HepG2 (cell line): ENCODE measurements around the gene LMNA. TPM values are rescaled to one million over a fixed set of nuclear protein-coding genes. Genes with fewer than 3 reads are reported as not detected.
A peak's percentile ranks its signal among the peaks of the same experiment; 100 is the strongest.

ENCODE experiments used
- AKAP8 ChIP-seq: sonication (generic); formaldehyde crosslinking; IDR thresholded peaks from 2 replicates; pipeline ENCODE4 v1.5.1; 2020; ENCODE audit warnings: mild to moderate bottlenecking, missing genetic modification reagents
- CEBPG ChIP-seq: IDR thresholded peaks from 2 replicates; pipeline ENCODE4 v1.6.1; 2016
- EEA1 ChIP-seq: sonication (generic); formaldehyde crosslinking; IDR thresholded peaks from 2 replicates; pipeline ENCODE4 v1.5.1; 2020; ENCODE audit warnings: mild to moderate bottlenecking, missing genetic modification reagents, borderline replicate concordance
- HOXA9 ChIP-seq: sonication (generic); formaldehyde crosslinking; IDR thresholded peaks from 2 replicates; pipeline ENCODE4 v1.8.1; 2022; ENCODE audit warnings: missing genetic modification reagents, mild to moderate bottlenecking, moderate library complexity, borderline replicate concordance
- MLLT10 ChIP-seq: sonication (generic); formaldehyde crosslinking; IDR thresholded peaks from 2 replicates; pipeline ENCODE4 v1.4.0; 2020; ENCODE audit warnings: missing genetic modification reagents
- RNF2 ChIP-seq: fragments of 450-650 bp; conservative IDR thresholded peaks from 2 replicates; pipeline ENCODE4 v1.6.1; 2016; ENCODE audit warnings: low read depth
- U2AF1 ChIP-seq: fragments of 200-400 bp; formaldehyde crosslinking; optimal IDR thresholded peaks from 2 replicates; pipeline ENCODE3; 2017; ENCODE audit warnings: mild to moderate bottlenecking, low read depth, low read length
- ZNF251 ChIP-seq: sonication (generic); formaldehyde crosslinking; IDR thresholded peaks from 2 replicates; pipeline ENCODE4 v1.9.0; 2021; ENCODE audit warnings: mild to moderate bottlenecking, missing genetic modification reagents
- ZNF781 ChIP-seq: sonication (generic); formaldehyde crosslinking; IDR thresholded peaks from 2 replicates; pipeline ENCODE4 v1.5.1; 2020; ENCODE audit warnings: borderline replicate concordance, mild to moderate bottlenecking, missing genetic modification reagents; ENCODE audit errors: not compliant biosample characterization
- polyA plus RNA-seq, 8 experiments: library from polyadenylated mRNA; depleted of rRNA in 3 of 8; stranded (reverse) in 7 of 8; unstranded in 1 of 8; fragments of >200 nt; fragmentation: Illumina TruSeq in 4 of 8; extraction: Trizol in 4 of 8; gene quantifications; 2 replicates each; pipeline versions ENCODE4 v1.2.1 to v1.2.3, GENCODE V29; 2011 to 2016; ENCODE audit warnings: low read depth in 4 of 8, missing spikeins in 1 of 8, mixed read lengths in 1 of 8; ENCODE audit not compliant: insufficient read depth in 1 of 8
- total RNA-seq, 5 experiments: library from RNA; depleted of rRNA; stranded (reverse); fragments of >200 nt; fragmentation: Illumina TruSeq; extraction: Trizol; gene quantifications; 2 replicates each; pipeline ENCODE4 v1.2.3, GENCODE V29; 2016; ENCODE audit warnings: low read depth in 1 of 5
- TF ChIP-seq, protein P1 (sequence below): sonication (generic); formaldehyde crosslinking; IDR thresholded peaks from 2 replicates; pipeline ENCODE4 v1.9.0; 2021; ENCODE audit warnings: mild to moderate bottlenecking, missing genetic modification reagents
- TF ChIP-seq, protein P2 (sequence below): sonication (generic); formaldehyde crosslinking; IDR thresholded peaks from 2 replicates; pipeline ENCODE4 v1.5.0; 2020; ENCODE audit warnings: missing genetic modification reagents
- TF ChIP-seq, protein P3 (sequence below): IDR thresholded peaks from 2 replicates; pipeline ENCODE4 v1.6.1; 2018; ENCODE audit warnings: missing genetic modification reagents, mild to moderate bottlenecking, missing compliant biosample characterization
- TF ChIP-seq, protein P4 (sequence below): sonication (generic); formaldehyde crosslinking; IDR thresholded peaks from 2 replicates; pipeline ENCODE4 v1.9.0; 2022; ENCODE audit warnings: low read depth, missing genetic modification reagents
- TF ChIP-seq, protein P5 (sequence below): IDR thresholded peaks from 2 replicates; pipeline ENCODE4 v1.6.1; 2016; ENCODE audit warnings: missing compliant biosample characterization, missing genetic modification reagents, borderline replicate concordance
- TF ChIP-seq, protein P6 (sequence below): sonication (generic); formaldehyde crosslinking; IDR thresholded peaks from 2 replicates; pipeline ENCODE4 v1.5.0; 2020; ENCODE audit warnings: missing genetic modification reagents

The LMNA gene
- total and polyA plus RNA-seq, 2 of the 13 experiments (the other 11 are each of a cell fraction or from before 2014, with no cell fraction given): 107 to 225 TPM

DNA sequence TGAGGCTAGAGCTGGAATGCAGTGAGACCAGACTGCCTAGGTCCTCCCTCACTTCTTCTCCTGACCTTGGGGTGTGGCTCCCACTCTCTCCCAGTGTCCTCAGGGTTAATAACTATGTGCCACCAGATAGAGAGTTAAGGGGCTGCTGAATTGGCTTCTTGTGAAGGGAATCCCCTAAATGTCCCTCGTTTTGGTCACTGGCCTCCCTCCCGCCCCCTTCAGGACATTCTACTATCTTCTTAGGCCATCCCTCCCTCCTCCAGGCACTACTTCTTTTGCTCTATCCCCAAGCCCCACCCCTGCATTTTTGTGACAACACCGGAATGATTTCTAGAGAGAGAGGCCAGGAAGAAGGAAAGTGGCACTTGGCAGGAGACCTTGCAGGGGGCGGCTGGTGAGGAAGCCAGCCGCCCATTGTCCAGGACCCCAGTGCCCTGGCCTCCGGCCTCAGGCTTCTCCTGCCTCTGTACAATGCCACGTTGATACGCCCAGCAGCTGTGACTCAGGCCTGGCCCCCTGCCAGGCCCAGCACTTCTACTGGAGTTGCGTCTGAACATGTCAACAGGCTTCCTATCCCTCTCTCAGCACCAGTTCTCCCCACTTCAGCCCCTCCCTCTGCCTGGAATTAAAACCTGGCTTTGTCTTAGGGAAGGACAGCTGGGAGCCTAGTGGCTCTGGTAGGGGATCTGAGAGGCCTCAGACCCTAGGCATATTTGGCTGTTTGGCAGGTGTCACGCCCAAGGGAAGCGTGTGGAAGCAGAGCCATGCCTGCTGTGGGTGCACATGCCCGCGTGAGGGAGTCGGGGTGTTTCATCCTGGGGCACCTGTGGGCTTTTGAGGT is 9.1 kb downstream of the LMNA start (continued):
- TF ChIP-seq, protein P1, sequence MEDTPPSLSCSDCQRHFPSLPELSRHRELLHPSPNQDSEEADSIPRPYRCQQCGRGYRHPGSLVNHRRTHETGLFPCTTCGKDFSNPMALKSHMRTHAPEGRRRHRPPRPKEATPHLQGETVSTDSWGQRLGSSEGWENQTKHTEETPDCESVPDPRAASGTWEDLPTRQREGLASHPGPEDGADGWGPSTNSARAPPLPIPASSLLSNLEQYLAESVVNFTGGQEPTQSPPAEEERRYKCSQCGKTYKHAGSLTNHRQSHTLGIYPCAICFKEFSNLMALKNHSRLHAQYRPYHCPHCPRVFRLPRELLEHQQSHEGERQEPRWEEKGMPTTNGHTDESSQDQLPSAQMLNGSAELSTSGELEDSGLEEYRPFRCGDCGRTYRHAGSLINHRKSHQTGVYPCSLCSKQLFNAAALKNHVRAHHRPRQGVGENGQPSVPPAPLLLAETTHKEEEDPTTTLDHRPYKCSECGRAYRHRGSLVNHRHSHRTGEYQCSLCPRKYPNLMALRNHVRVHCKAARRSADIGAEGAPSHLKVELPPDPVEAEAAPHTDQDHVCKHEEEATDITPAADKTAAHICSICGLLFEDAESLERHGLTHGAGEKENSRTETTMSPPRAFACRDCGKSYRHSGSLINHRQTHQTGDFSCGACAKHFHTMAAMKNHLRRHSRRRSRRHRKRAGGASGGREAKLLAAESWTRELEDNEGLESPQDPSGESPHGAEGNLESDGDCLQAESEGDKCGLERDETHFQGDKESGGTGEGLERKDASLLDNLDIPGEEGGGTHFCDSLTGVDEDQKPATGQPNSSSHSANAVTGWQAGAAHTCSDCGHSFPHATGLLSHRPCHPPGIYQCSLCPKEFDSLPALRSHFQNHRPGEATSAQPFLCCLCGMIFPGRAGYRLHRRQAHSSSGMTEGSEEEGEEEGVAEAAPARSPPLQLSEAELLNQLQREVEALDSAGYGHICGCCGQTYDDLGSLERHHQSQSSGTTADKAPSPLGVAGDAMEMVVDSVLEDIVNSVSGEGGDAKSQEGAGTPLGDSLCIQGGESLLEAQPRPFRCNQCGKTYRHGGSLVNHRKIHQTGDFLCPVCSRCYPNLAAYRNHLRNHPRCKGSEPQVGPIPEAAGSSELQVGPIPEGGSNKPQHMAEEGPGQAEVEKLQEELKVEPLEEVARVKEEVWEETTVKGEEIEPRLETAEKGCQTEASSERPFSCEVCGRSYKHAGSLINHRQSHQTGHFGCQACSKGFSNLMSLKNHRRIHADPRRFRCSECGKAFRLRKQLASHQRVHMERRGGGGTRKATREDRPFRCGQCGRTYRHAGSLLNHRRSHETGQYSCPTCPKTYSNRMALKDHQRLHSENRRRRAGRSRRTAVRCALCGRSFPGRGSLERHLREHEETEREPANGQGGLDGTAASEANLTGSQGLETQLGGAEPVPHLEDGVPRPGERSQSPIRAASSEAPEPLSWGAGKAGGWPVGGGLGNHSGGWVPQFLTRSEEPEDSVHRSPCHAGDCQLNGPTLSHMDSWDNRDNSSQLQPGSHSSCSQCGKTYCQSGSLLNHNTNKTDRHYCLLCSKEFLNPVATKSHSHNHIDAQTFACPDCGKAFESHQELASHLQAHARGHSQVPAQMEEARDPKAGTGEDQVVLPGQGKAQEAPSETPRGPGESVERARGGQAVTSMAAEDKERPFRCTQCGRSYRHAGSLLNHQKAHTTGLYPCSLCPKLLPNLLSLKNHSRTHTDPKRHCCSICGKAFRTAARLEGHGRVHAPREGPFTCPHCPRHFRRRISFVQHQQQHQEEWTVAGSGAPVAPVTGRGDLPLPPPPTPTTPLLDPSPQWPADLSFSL (CRISPR knock-in tag): no peak
- TF ChIP-seq AKAP8 (CRISPR knock-in tag) (no peak), MLLT10 (no peak), U2AF1 (no peak), CEBPG (CRISPR knock-in tag) (peak; percentile 43; the same call in 1 of the 2 replicates), HOXA9 (CRISPR knock-in tag) (no peak), RNF2 (no peak), ZNF251 (CRISPR knock-in tag) (no peak), EEA1 (CRISPR knock-in tag) (no peak), ZNF781 (CRISPR knock-in tag) (peak; percentile 19)
- TF ChIP-seq, protein P2, sequence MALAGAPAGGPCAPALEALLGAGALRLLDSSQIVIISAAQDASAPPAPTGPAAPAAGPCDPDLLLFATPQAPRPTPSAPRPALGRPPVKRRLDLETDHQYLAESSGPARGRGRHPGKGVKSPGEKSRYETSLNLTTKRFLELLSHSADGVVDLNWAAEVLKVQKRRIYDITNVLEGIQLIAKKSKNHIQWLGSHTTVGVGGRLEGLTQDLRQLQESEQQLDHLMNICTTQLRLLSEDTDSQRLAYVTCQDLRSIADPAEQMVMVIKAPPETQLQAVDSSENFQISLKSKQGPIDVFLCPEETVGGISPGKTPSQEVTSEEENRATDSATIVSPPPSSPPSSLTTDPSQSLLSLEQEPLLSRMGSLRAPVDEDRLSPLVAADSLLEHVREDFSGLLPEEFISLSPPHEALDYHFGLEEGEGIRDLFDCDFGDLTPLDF (CRISPR knock-in tag): no peak
- TF ChIP-seq, protein P3, sequence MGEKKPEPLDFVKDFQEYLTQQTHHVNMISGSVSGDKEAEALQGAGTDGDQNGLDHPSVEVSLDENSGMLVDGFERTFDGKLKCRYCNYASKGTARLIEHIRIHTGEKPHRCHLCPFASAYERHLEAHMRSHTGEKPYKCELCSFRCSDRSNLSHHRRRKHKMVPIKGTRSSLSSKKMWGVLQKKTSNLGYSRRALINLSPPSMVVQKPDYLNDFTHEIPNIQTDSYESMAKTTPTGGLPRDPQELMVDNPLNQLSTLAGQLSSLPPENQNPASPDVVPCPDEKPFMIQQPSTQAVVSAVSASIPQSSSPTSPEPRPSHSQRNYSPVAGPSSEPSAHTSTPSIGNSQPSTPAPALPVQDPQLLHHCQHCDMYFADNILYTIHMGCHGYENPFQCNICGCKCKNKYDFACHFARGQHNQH: 0 out of 2 replicates have a peak, but pooled peaks have one; percentile 53
- TF ChIP-seq, protein P4, sequence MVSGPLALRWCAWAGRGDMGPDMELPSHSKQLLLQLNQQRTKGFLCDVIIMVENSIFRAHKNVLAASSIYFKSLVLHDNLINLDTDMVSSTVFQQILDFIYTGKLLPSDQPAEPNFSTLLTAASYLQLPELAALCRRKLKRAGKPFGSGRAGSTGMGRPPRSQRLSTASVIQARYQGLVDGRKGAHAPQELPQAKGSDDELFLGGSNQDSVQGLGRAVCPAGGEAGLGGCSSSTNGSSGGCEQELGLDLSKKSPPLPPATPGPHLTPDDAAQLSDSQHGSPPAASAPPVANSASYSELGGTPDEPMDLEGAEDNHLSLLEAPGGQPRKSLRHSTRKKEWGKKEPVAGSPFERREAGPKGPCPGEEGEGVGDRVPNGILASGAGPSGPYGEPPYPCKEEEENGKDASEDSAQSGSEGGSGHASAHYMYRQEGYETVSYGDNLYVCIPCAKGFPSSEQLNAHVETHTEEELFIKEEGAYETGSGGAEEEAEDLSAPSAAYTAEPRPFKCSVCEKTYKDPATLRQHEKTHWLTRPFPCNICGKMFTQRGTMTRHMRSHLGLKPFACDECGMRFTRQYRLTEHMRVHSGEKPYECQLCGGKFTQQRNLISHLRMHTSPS (CRISPR knock-in tag): peak; percentile 70
- TF ChIP-seq, protein P5, sequence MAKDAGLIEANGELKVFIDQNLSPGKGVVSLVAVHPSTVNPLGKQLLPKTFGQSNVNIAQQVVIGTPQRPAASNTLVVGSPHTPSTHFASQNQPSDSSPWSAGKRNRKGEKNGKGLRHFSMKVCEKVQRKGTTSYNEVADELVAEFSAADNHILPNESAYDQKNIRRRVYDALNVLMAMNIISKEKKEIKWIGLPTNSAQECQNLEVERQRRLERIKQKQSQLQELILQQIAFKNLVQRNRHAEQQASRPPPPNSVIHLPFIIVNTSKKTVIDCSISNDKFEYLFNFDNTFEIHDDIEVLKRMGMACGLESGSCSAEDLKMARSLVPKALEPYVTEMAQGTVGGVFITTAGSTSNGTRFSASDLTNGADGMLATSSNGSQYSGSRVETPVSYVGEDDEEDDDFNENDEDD (CRISPR knock-in tag): no peak
- TF ChIP-seq, protein P6, sequence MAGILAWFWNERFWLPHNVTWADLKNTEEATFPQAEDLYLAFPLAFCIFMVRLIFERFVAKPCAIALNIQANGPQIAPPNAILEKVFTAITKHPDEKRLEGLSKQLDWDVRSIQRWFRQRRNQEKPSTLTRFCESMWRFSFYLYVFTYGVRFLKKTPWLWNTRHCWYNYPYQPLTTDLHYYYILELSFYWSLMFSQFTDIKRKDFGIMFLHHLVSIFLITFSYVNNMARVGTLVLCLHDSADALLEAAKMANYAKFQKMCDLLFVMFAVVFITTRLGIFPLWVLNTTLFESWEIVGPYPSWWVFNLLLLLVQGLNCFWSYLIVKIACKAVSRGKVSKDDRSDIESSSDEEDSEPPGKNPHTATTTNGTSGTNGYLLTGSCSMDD: no peak
